Measurements from ENCODE around the gene OVOL3.
"Not testable (repeated sequence)": the region's sequence is repeated elsewhere in the genome, so short reads cannot be mapped to it uniquely, and the experiment has no call there.

The OVOL3 gene

GRCh38 chr19:36110487-36111199 lies at the start of gene OVOL3:
TSS of gene OVOL3 (plus strand) at chr19:36111143. CDS start at chr19:36111203, 60 bp downstream.
- no peak for DNase-seq (ENCODE audit: low spot score)

- DNase-seq (ENCODE audit: low spot score): no peak
These were observed 49.6 kb upstream of the OVOL3 start for GRCh38 chr19:36061367-36061766.

GRCh38 chr19:36064826-36065225 lies 46.1 kb upstream of the OVOL3 start:
- DNase-seq (ENCODE audit: low spot score): no peak

- DNase-seq (ENCODE audit: low spot score): no peak
These were observed 43.3 kb upstream of the OVOL3 start for GRCh38 chr19:36067681-36068080.

GRCh38 chr19:36068810-36069499 lies 42.0 kb upstream of the OVOL3 start:
- not testable (repeated sequence) for DNase-seq (ENCODE audit: low spot score)

GRCh38 chr19:36072081-36072480 lies 38.9 kb upstream of the OVOL3 start:
- no peak for DNase-seq (ENCODE audit: low spot score)

- no peak for DNase-seq (ENCODE audit: low spot score)
These were observed 37.6 kb upstream of the OVOL3 start for GRCh38 chr19:36073121-36073876.

GRCh38 chr19:36079389-36079945 lies 31.5 kb upstream of the OVOL3 start:
- no peak for DNase-seq (ENCODE audit: low spot score)

GRCh38 chr19:36081385-36081784 lies 29.6 kb upstream of the OVOL3 start:
- no peak for DNase-seq (ENCODE audit: low spot score)

GRCh38 chr19:36081894-36082293 lies 29.0 kb upstream of the OVOL3 start:
- no peak for DNase-seq (ENCODE audit: low spot score)

GRCh38 chr19:36082916-36083315 lies 28.0 kb upstream of the OVOL3 start:
- no peak for DNase-seq (ENCODE audit: low spot score)

GRCh38 chr19:36084231-36085009 lies 26.5 kb upstream of the OVOL3 start:
- no peak for DNase-seq (ENCODE audit: low spot score)

GRCh38 chr19:36086326-36086725 lies 24.6 kb upstream of the OVOL3 start:
- no peak for DNase-seq (ENCODE audit: low spot score)

GRCh38 chr19:36089847-36090246 lies 21.1 kb upstream of the OVOL3 start:
- DNase-seq (ENCODE audit: low spot score): no peak

- no peak for DNase-seq (ENCODE audit: low spot score)
These were observed 19.8 kb upstream of the OVOL3 start for GRCh38 chr19:36090910-36091695.

- DNase-seq (ENCODE audit: low spot score): no peak
These were observed 18.4 kb upstream of the OVOL3 start for GRCh38 chr19:36092566-36092965.

- DNase-seq (ENCODE audit: low spot score): no peak
These were observed 17.7 kb upstream of the OVOL3 start for GRCh38 chr19:36093146-36093662.

GRCh38 chr19:36093687-36094086 lies 17.3 kb upstream of the OVOL3 start:
- no peak for DNase-seq (ENCODE audit: low spot score)

- DNase-seq (ENCODE audit: low spot score): no peak
These were observed 13.9 kb upstream of the OVOL3 start for GRCh38 chr19:36097036-36097435.

GRCh38 chr19:36099166-36099785 lies 11.7 kb upstream of the OVOL3 start:
- no peak for DNase-seq (ENCODE audit: low spot score)
